ENCODE results near the gene ARHGEF28. TPM values are rescaled to one million over a fixed set of nuclear protein-coding genes. Genes with fewer than 3 reads are reported as not detected.

ARHGEF28 gene
- total RNA-seq, 2 donors from 2014 or later, result 7.6 to 8.0 TPM

DNA sequence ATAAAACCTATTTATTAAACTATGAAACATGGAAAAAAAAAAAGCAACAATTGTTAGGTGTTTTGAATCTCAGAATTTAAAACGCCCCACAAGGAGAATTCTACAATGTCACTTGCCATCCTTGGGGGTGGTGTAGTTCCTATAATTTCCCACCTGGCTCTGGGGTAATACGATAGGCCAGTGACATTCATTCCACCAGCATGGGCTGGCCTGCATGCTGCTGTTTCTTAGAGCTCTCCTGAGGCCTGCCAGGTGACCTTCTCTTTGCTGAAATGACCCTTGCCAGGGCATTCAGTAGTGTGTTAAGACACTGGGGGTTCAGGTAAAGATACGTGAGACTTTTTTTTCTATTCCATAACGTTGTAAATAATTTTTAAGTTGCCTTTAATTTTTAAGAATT, 10.0 kb upstream of the ARHGEF28 start:
- Histone ChIP-seq H3K9ac (ENCODE audit: low read depth in 2 of 2, low read length in 2 of 2) (no peak overlapping the region), H3K36me3 (no peaks in the 10 kb centered on the region), H3K27me3 (no peaks in the 10 kb centered on the region), H3K4me1 (no peaks in the 10 kb centered on the region), H3K27ac (no peak overlapping the region), H3K4me3 (no peak overlapping the region), H3K9me3 (no peaks in the 10 kb centered on the region)
- TF ChIP-seq, protein P1, sequence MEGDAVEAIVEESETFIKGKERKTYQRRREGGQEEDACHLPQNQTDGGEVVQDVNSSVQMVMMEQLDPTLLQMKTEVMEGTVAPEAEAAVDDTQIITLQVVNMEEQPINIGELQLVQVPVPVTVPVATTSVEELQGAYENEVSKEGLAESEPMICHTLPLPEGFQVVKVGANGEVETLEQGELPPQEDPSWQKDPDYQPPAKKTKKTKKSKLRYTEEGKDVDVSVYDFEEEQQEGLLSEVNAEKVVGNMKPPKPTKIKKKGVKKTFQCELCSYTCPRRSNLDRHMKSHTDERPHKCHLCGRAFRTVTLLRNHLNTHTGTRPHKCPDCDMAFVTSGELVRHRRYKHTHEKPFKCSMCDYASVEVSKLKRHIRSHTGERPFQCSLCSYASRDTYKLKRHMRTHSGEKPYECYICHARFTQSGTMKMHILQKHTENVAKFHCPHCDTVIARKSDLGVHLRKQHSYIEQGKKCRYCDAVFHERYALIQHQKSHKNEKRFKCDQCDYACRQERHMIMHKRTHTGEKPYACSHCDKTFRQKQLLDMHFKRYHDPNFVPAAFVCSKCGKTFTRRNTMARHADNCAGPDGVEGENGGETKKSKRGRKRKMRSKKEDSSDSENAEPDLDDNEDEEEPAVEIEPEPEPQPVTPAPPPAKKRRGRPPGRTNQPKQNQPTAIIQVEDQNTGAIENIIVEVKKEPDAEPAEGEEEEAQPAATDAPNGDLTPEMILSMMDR (IDR thresholded peaks at IDR 0.05), result no peak
- DNase-seq, result no peak
- intact Hi-C loops (cut with DNase I), result no loop called here

DNA sequence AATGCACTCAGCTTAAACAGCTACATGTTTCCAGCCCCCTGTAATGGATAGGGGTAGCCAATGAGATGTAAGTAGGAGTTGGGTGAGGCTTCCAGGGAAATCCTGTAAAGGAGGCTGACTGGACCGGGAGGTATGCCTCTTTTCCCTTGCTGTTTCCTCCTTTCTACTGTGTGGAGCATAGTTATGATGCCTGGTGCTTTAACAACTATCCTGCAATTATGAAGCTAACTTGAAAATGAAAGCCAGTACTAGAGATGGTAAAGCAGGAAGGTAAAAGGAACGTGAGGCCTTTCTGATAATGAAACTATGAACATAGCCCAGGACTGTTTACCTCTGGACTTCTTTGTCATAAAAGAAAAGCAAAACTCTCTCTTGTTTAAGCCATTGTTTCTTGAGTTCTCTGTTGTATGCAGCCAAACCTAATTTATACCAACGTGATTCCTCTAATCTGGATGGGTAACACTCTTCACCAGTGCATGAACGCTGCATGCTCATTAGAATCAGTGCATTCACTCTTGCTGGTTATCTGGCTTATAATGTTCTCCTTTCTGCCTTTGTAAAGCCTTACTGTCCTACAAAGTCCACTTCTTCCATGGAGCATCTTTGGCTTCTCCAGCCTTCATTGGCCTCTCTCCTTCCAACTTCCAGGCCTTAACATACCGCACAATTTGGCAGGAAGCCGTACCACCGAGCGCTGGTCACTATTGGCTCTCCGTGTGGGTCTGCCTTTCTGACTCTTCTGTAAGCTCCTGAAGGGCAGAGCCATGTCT, 8.3 kb upstream of the ARHGEF28 start:
- TF ChIP-seq, protein P1 (IDR thresholded peaks at IDR 0.05), result no peak
- no peaks in the 10 kb centered on the region for H3K27me3 ChIP-seq
- H3K4me1 ChIP-seq, result no peaks in the 10 kb centered on the region
- intact Hi-C loops (cut with DNase I), result no loop called here
- H3K9ac ChIP-seq (ENCODE audit: low read depth in 2 of 2, low read length in 2 of 2), result no peak overlapping the region
- DNase-seq, result no peak
- H3K4me3 ChIP-seq, result no peak overlapping the region
- no peaks in the 10 kb centered on the region for H3K9me3 ChIP-seq
- H3K36me3 ChIP-seq, result no peaks in the 10 kb centered on the region
- peak overlapping the region; percentile 49 for H3K27ac ChIP-seq

DNA sequence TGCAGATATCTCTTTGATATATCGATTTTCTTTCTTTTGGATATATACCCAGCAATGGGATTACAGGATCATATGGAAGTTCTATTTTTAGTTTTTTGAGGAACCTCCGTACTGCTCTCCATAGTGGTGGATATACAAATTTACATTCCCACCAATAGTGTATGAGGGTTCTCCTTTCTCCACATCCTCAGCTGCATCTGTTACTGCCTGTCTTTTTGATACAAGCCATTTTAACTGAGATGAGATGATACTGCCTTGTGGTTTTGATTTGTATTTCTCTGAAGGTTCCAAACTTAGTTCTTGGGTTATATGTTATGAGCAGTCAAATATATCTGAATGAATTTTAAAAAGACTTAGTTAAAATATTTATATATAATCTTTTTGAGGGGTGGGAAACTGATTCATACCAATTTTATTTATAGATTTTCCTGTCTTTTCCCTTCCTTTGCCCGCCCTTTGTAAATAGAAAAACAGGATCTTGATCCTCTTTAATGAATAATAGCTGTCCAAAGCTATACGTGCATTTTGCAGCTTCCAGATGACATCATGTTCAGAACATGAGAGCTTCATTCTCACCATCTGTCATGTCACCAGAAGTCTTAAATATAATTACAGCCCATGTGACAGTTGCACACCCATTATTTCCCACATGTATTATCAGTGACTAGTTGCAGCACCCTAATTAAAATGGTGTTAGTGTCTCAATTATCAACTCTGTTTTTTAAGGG, 6.2 kb upstream of the ARHGEF28 start:
- Histone ChIP-seq H3K27me3 (no peaks in the 10 kb centered on the region), H3K9ac (ENCODE audit: low read depth in 2 of 2, low read length in 2 of 2) (no peak overlapping the region), H3K36me3 (no peaks in the 10 kb centered on the region), H3K4me3 (no peak overlapping the region), H3K27ac (no peak overlapping the region), H3K4me1 (no peaks in the 10 kb centered on the region), H3K9me3 (no peaks in the 10 kb centered on the region)
- intact Hi-C loops (cut with DNase I), result no loop called here
- TF ChIP-seq, protein P1 (IDR thresholded peaks at IDR 0.05), result no peak
- DNase-seq, result no peak

DNA sequence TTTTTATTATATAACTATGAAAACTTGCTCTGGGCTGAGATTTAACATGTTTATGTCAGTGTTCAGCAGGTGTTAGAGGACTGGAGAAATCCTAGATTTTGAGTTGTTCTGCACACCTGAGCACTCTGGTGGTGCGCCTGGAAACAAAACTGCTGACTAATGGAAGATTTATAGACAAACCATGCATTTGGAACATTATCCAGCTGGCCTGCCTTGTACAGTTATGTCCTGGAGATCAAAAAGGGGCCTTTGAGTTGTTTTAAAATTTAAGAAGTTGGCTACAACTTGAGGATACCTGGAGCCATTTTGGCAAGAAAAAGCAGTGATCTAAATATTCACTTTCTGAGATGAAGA, 5.7 kb upstream of the ARHGEF28 start:
- Histone ChIP-seq H3K4me3 (no peak overlapping the region), H3K4me1 (no peaks in the 10 kb centered on the region), H3K27me3 (no peaks in the 10 kb centered on the region), H3K9ac (ENCODE audit: low read depth in 2 of 2, low read length in 2 of 2) (no peak overlapping the region), H3K36me3 (no peaks in the 10 kb centered on the region), H3K9me3 (no peaks in the 10 kb centered on the region), H3K27ac (no peak overlapping the region)
- TF ChIP-seq, protein P1 (IDR thresholded peaks at IDR 0.05), result no peak
- intact Hi-C loops (cut with DNase I), result no loop called here
- DNase-seq, result no peak

DNA sequence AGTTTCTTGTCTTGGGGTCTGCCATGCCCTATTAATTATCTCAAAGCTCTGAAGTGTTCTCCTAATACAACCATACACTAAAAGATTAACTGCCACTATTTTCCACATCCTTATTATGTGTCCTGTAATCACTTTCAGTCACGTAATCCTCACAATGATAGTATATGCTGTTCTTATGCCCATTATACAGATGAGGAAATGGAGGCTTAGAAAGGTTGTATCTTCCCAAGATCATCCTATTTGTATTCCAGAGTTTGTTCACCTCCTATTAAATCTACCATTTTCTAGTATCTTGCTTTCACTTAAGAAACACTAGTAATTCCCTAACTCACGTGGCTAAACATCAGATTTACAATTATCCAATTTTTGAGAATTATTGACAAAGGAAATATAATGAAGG, 2.9 kb upstream of the ARHGEF28 start:
- Histone ChIP-seq H3K27me3 (no peaks in the 10 kb centered on the region), H3K27ac (no peak overlapping the region)
- intact Hi-C loops (cut with DNase I), result no loop called here

More for the DNA sequence above, 2.9 kb upstream of the ARHGEF28 start:
- H3K36me3 ChIP-seq, result no peaks in the 10 kb centered on the region
- no peak overlapping the region for H3K4me3 ChIP-seq
- no peak overlapping the region for H3K9ac ChIP-seq (ENCODE audit: low read depth in 2 of 2, low read length in 2 of 2)
- TF ChIP-seq, protein P1 (IDR thresholded peaks at IDR 0.05), result no peak
- no peaks in the 10 kb centered on the region for H3K9me3 ChIP-seq
- H3K4me1 ChIP-seq, result no peaks in the 10 kb centered on the region
- no peak for DNase-seq

Data from colonic mucosa (tissue), 4 donors.